Neural progenitor cell (in vitro differentiated cells): Measurements from ENCODE around the gene SART1.

Experiments used
- EZH2phosphoT487 ChIP-seq: fragments of 200-600 bp; sonication (generic); IDR thresholded peaks from 2 replicates; pipeline ENCODE4 v1.6.1; 2017; ENCODE audit warnings: antibody characterized with exemption
- TF ChIP-seq, protein P1 (sequence below): fragments of 200-600 bp; sonication (generic); IDR thresholded peaks from 2 replicates; pipeline ENCODE4 v1.5.1; 2017; ENCODE audit warnings: antibody characterized with exemption, mild to moderate bottlenecking

DNA sequence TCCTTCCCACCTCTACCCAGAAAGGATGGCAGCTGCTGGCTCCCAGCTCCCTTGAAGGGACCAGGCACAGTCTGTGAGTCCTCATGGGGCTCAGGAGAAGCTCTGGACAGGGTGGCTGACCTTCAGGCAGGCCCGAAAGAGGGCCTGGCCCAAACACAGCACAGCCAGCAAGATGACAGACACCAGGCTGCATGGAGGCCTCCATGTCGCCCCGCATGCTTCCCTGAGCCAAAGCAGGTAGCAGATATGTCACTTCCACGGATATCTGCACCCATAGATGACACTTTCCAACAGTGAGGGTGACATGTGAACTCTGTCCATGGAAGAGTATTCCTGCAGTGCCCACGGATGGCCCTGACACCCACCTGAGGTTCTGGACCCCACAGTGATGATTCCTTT is 22.1 kb downstream of the SART1 start:
- TF ChIP-seq, protein P1, sequence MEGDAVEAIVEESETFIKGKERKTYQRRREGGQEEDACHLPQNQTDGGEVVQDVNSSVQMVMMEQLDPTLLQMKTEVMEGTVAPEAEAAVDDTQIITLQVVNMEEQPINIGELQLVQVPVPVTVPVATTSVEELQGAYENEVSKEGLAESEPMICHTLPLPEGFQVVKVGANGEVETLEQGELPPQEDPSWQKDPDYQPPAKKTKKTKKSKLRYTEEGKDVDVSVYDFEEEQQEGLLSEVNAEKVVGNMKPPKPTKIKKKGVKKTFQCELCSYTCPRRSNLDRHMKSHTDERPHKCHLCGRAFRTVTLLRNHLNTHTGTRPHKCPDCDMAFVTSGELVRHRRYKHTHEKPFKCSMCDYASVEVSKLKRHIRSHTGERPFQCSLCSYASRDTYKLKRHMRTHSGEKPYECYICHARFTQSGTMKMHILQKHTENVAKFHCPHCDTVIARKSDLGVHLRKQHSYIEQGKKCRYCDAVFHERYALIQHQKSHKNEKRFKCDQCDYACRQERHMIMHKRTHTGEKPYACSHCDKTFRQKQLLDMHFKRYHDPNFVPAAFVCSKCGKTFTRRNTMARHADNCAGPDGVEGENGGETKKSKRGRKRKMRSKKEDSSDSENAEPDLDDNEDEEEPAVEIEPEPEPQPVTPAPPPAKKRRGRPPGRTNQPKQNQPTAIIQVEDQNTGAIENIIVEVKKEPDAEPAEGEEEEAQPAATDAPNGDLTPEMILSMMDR = no peak
- no peak for TF ChIP-seq EZH2phosphoT487
